HG03103 (cell line): ENCODE measurements around the gene BBLN.

Experiments used
- ATAC-seq: cut with Tn5 transposase; IDR thresholded peaks from one replicate; pipeline ENCODE4 v1.9.1; 2021; ENCODE audit warnings: low read depth; ENCODE audit not compliant: unreplicated experiment

BBLN gene

GRCh38 chr9:128185979-128186965 is 26.2 kb downstream of the BBLN start:
- no peak for ATAC-seq

- no peak for ATAC-seq
These were observed 27.3 kb downstream of the BBLN start for GRCh38 chr9:128187361-128187760.

GRCh38 chr9:128188209-128188608 is 28.1 kb downstream of the BBLN start:
- ATAC-seq = no peak

- no peak for ATAC-seq
These were observed 29.9 kb downstream of the BBLN start for GRCh38 chr9:128190013-128190412.

GRCh38 chr9:128190516-128191405 is 30.7 kb downstream of the BBLN start:
- no peak for ATAC-seq

GRCh38 chr9:128191406-128192046 is 31.5 kb downstream of the BBLN start, which contains the start of gene CIZ1:
CIZ1 (minus strand) TSS chr9:128191572; CDS start chr9:128190857, 715 bp downstream.
- no peak for ATAC-seq

GRCh38 chr9:128192601-128193371 is 32.7 kb downstream of the BBLN start:
- no peak for ATAC-seq

GRCh38 chr9:128193469-128194096 is 33.5 kb downstream of the BBLN start:
- ATAC-seq = no peak

GRCh38 chr9:128201441-128202369 is 41.6 kb downstream of the BBLN start:
- ATAC-seq = no peak

GRCh38 chr9:128202648-128203023 is 42.6 kb downstream of the BBLN start:
- no peak for ATAC-seq

GRCh38 chr9:128203024-128203706 is 43.1 kb downstream of the BBLN start, which contains the start of gene DNM1:
DNM1 (plus strand) TSS chr9:128203379; CDS start chr9:128203471, 92 bp downstream.
- peak; percentile 77 for ATAC-seq

- no peak for ATAC-seq
These were observed 43.9 kb downstream of the BBLN start for GRCh38 chr9:128203707-128204551.

- ATAC-seq = no peak
These were observed 44.8 kb downstream of the BBLN start for GRCh38 chr9:128204858-128205257.

- ATAC-seq = no peak
These were observed 45.4 kb downstream of the BBLN start for GRCh38 chr9:128205296-128205944.

- no peak for ATAC-seq
These were observed 46.4 kb downstream of the BBLN start for GRCh38 chr9:128206484-128206883.
